Aorta (tissue), 4 donors: ENCODE data around the gene SASH3. TPM values are rescaled to one million over a fixed set of nuclear protein-coding genes. Genes with fewer than 3 reads are reported as not detected.

Experiments
- polyA plus RNA-seq, 2 donors: library from polyadenylated mRNA; stranded (reverse); fragments of 200-250 nt; gene quantifications; one replicate each; pipeline ENCODE4 v1.2.3, GENCODE V29; 2013
- total RNA-seq, 2 donors: library from RNA; stranded (reverse); fragmentation: NEBNext Ultra II Directional; extraction: Animal tissue kit (Norgen Biotek cat#: 25700); gene quantifications; one replicate each; pipeline ENCODE4 v1.2.1, GENCODE V29; 2021
- donor health status: healthy with polysubstance abuse.
- donor health status: Bipolar disorder and iron deficiency.
- donor health status: DM: no; HTN: no; CAD: no.
- donor health status: DM: yes; HTN: yes; CAD: no.

Gene SASH3
- total and polyA plus RNA-seq, 4 donors = 0.90 to 16.1 (median 10.5) TPM

Other genes with a start within 250 kb of the SASH3 start
- 10 to 100 TPM; 23.0 to 23.6 TPM for gene OCRL, start 239.7 kb upstream of the SASH3 start, total RNA-seq
- 10 to 100 TPM; 10.6 to 13.5 TPM for gene OCRL, start 239.7 kb upstream of the SASH3 start, polyA plus RNA-seq
- gene APLN, start 125.0 kb upstream of the SASH3 start, total RNA-seq = 10 to 100 TPM; 11.0 to 24.0 TPM
- gene APLN, start 125.0 kb upstream of the SASH3 start, polyA plus RNA-seq = 1 to 10 TPM in 1 of 2 donors, under 1 TPM in 1; 0.08 to 2.3 TPM
- 10 to 100 TPM in 1 of 2 donors, 1 to 10 TPM in 1; 3.3 to 24.8 TPM for gene XPNPEP2, start 41.0 kb upstream of the SASH3 start, total RNA-seq
- gene XPNPEP2, start 41.0 kb upstream of the SASH3 start, polyA plus RNA-seq = 1 to 10 TPM in 1 of 2 donors, under 1 TPM in 1; 0.26 to 5.5 TPM
- gene ZDHHC9, start 63.9 kb downstream of the SASH3 start, total RNA-seq = 10 to 100 TPM; 21.3 to 24.0 TPM
- gene ZDHHC9, start 63.9 kb downstream of the SASH3 start, polyA plus RNA-seq = 1 to 10 TPM; 4.3 to 5.4 TPM
- gene UTP14A, start 126.2 kb downstream of the SASH3 start, total RNA-seq = 10 to 100 TPM; 12.6 to 13.6 TPM
- gene UTP14A, start 126.2 kb downstream of the SASH3 start, polyA plus RNA-seq = 10 to 100 TPM in 1 of 2 donors, 1 to 10 TPM in 1; 8.1 to 12.1 TPM
- 10 to 100 TPM; 22.1 to 26.9 TPM for gene BCORL1, start 202.7 kb downstream of the SASH3 start, total RNA-seq
- 1 to 10 TPM; 2.6 to 4.4 TPM for gene BCORL1, start 202.7 kb downstream of the SASH3 start, polyA plus RNA-seq